PFSK-1 (cell line): Measurements from ENCODE around the gene BBIP1.

Experiments
- FOXP2 ChIP-seq: optimal IDR thresholded peaks from 2 replicates; pipeline ENCODE3; 2011; ENCODE audit warnings: borderline replicate concordance, control low read depth, inconsistent platforms; ENCODE audit not compliant: insufficient read depth; ENCODE audit errors: extremely low read length, extremely low read depth
- POLR2AphosphoS5 ChIP-seq: IDR thresholded peaks from 2 replicates; pipeline ENCODE4 v1.6.1; 2012; ENCODE audit warnings: low read depth, mild to moderate bottlenecking, control low read depth, low read length, moderate library complexity
- REST ChIP-seq, 2 experiments: IDR thresholded peaks; 2 replicates each; pipeline versions ENCODE4 v1.6.1 to v1.8.0; 2011 to 2012; ENCODE audit warnings: low read depth in 2 of 2, low read length in 2 of 2, control low read depth in 1 of 2, inconsistent platforms in 1 of 2, mild to moderate bottlenecking in 1 of 2, moderate library complexity in 1 of 2; ENCODE audit not compliant: insufficient read depth in 1 of 2
- SIN3A ChIP-seq: IDR thresholded peaks from 2 replicates; pipeline ENCODE4 v1.6.1; 2012; ENCODE audit warnings: mild to moderate bottlenecking, low read length, moderate library complexity, borderline replicate concordance; ENCODE audit not compliant: insufficient read depth
- TAF1 ChIP-seq: IDR thresholded peaks from 2 replicates; pipeline ENCODE4 v1.6.1; 2012; ENCODE audit warnings: low read length, control low read depth, borderline replicate concordance; ENCODE audit not compliant: insufficient read depth

Gene BBIP1

GRCh38 chr10:110939419-110939818 is 20.4 kb upstream of the BBIP1 start:
- TF ChIP-seq TAF1 (no peak), POLR2AphosphoS5 (no peak), FOXP2 (no peak), SIN3A (no peak), REST (IDR thresholded peaks at IDR 0.05; ENCODE audit: insufficient read depth in 1 of 2, low read depth in 2 of 2, low read length in 2 of 2) (no peak)

- TF ChIP-seq SIN3A (no peak), REST (IDR thresholded peaks at IDR 0.05; ENCODE audit: insufficient read depth in 1 of 2, low read depth in 2 of 2, low read length in 2 of 2) (no peak)
These were observed 17.8 kb upstream of the BBIP1 start for GRCh38 chr10:110936757-110937156.

GRCh38 chr10:110932505-110933180 is 13.7 kb upstream of the BBIP1 start:
- no peak for TF ChIP-seq FOXP2
- no peak for TF ChIP-seq SIN3A
- TF ChIP-seq TAF1: no peak
- TF ChIP-seq REST (IDR thresholded peaks at IDR 0.05; ENCODE audit: insufficient read depth in 1 of 2, low read depth in 2 of 2, low read length in 2 of 2): no peak
- TF ChIP-seq POLR2AphosphoS5: no peak

- TF ChIP-seq FOXP2: no peak
- TF ChIP-seq REST (IDR thresholded peaks at IDR 0.05; ENCODE audit: insufficient read depth in 1 of 2, low read depth in 2 of 2, low read length in 2 of 2): no peak
- no peak for TF ChIP-seq TAF1
- TF ChIP-seq SIN3A: no peak
- no peak for TF ChIP-seq POLR2AphosphoS5
These were observed 12.9 kb upstream of the BBIP1 start for GRCh38 chr10:110931769-110932381.

GRCh38 chr10:110927461-110927860 is 8.5 kb upstream of the BBIP1 start:
- TF ChIP-seq FOXP2 (no peak), SIN3A (no peak), REST (IDR thresholded peaks at IDR 0.05; ENCODE audit: insufficient read depth in 1 of 2, low read depth in 2 of 2, low read length in 2 of 2) (no peak), POLR2AphosphoS5 (no peak), TAF1 (no peak)
